Endothelial cell (in vitro differentiated cells): ENCODE data around the gene ATG9A. TPM values are rescaled to one million over a fixed set of nuclear protein-coding genes. Genes with fewer than 3 reads are reported as not detected.

ENCODE experiments used
- DNase-seq: peaks from one replicate; pipeline ENCODE4 v3.0.0; 2021; ENCODE audit warnings: low spot score
- H3K27ac Mint-ChIP-seq: one replicate; pipeline ENCODE4 v1.8.0; 2021; ENCODE audit warnings: mixed read lengths, inconsistent platforms; ENCODE audit not compliant: unreplicated experiment
- H3K27me3 Mint-ChIP-seq: one replicate; pipeline ENCODE4 v1.8.0; 2021; ENCODE audit warnings: mild to moderate bottlenecking, moderate library complexity, mixed read lengths, inconsistent platforms; ENCODE audit not compliant: unreplicated experiment
- H3K36me3 Mint-ChIP-seq: one replicate; pipeline ENCODE4 v1.8.0; 2021; ENCODE audit warnings: mild to moderate bottlenecking, low read depth, mixed read lengths, inconsistent platforms; ENCODE audit not compliant: unreplicated experiment
- H3K4me1 Mint-ChIP-seq: one replicate; pipeline ENCODE4 v1.8.0; 2021; ENCODE audit warnings: mild to moderate bottlenecking, mixed read lengths, inconsistent platforms; ENCODE audit not compliant: unreplicated experiment
- H3K4me3 Mint-ChIP-seq: one replicate; pipeline ENCODE4 v1.8.0; 2021; ENCODE audit warnings: mild to moderate bottlenecking, mixed read lengths, inconsistent platforms; ENCODE audit not compliant: unreplicated experiment
- H3K9me3 Mint-ChIP-seq: one replicate; pipeline ENCODE4 v1.8.0; 2021; ENCODE audit warnings: mixed read lengths, inconsistent platforms; ENCODE audit not compliant: unreplicated experiment
- CTCF ChIP-seq: fragments of 200-600 bp; sonication (generic); IDR thresholded peaks from one replicate; pipeline ENCODE4 v1.5.0; 2021; ENCODE audit warnings: antibody characterized with exemption; ENCODE audit not compliant: unreplicated experiment
- total RNA-seq: library from RNA; stranded (reverse); fragmentation: NEBNext Ultra II Directional; extraction: Animal tissue kit (Norgen Biotek cat#: 25700); gene quantifications from one replicate; pipeline ENCODE4 v1.2.1, GENCODE V29; 2021; ENCODE audit not compliant: unreplicated experiment

The ATG9A gene
- total RNA-seq, 1 donor from 2014 or later = 48.5 TPM

GRCh38 chr2:219273937-219274336 lies 44.5 kb upstream of the ATG9A start:
- no peak for DNase-seq
- peaks cover 21% of the 10 kb centered on the region for H3K4me1 Mint-ChIP-seq
- peaks cover 12% of the 10 kb centered on the region for H3K27me3 Mint-ChIP-seq
- no peak overlapping the region for H3K27ac Mint-ChIP-seq
- H3K36me3 Mint-ChIP-seq = no peaks in the 10 kb centered on the region
- no peak for TF ChIP-seq CTCF
- H3K9me3 Mint-ChIP-seq = no peaks in the 10 kb centered on the region
- no peak overlapping the region for H3K4me3 Mint-ChIP-seq

GRCh38 chr2:219272995-219273394 lies 43.6 kb upstream of the ATG9A start:
- H3K4me3 Mint-ChIP-seq = no peak overlapping the region
- no peak for DNase-seq
- no peak overlapping the region for H3K27ac Mint-ChIP-seq
- H3K9me3 Mint-ChIP-seq = no peaks in the 10 kb centered on the region
- no peak for TF ChIP-seq CTCF
- peaks cover 5% of the 10 kb centered on the region for H3K27me3 Mint-ChIP-seq
- H3K36me3 Mint-ChIP-seq = no peaks in the 10 kb centered on the region
- peaks cover 12% of the 10 kb centered on the region for H3K4me1 Mint-ChIP-seq

GRCh38 chr2:219272356-219272755 lies 42.9 kb upstream of the ATG9A start:
- Mint-ChIP-seq H3K4me1 (peaks cover 6% of the 10 kb centered on the region), H3K27ac (no peak overlapping the region), H3K36me3 (no peaks in the 10 kb centered on the region), H3K27me3 (peaks cover 4% of the 10 kb centered on the region), H3K4me3 (no peak overlapping the region), H3K9me3 (no peaks in the 10 kb centered on the region)
- no peak for TF ChIP-seq CTCF
- no peak for DNase-seq

- H3K9me3 Mint-ChIP-seq = no peaks in the 10 kb centered on the region
- no peak for DNase-seq
- peaks cover 3% of the 10 kb centered on the region for H3K27me3 Mint-ChIP-seq
- H3K36me3 Mint-ChIP-seq = no peaks in the 10 kb centered on the region
- peaks cover 5% of the 10 kb centered on the region for H3K4me1 Mint-ChIP-seq
- H3K27ac Mint-ChIP-seq = no peak overlapping the region
- no peak overlapping the region for H3K4me3 Mint-ChIP-seq
- no peak for TF ChIP-seq CTCF
These were observed 41.6 kb upstream of the ATG9A start for GRCh38 chr2:219271021-219271420.

GRCh38 chr2:219270055-219270372 lies 40.6 kb upstream of the ATG9A start:
- no peak for DNase-seq
- no peaks in the 10 kb centered on the region for H3K36me3 Mint-ChIP-seq
- peaks cover 5% of the 10 kb centered on the region for H3K4me1 Mint-ChIP-seq
- no peaks in the 10 kb centered on the region for H3K9me3 Mint-ChIP-seq
- H3K27ac Mint-ChIP-seq = no peak overlapping the region
- peaks cover 3% of the 10 kb centered on the region for H3K27me3 Mint-ChIP-seq
- TF ChIP-seq CTCF = no peak
- no peak overlapping the region for H3K4me3 Mint-ChIP-seq
